RWPE2 (cell line): ENCODE results near the gene GBP4.

ENCODE experiments used
- ATAC-seq: fragments of 200-7000 bp; cut with Tn5 transposase; 3 replicates; pipeline ENCODE4 v1.9.1; 2021; ENCODE audit warnings: low read depth
- DNase-seq: peaks from one replicate; pipeline ENCODE4 v3.0.0-alpha.2; 2020; ENCODE audit warnings: low spot score
- H3K27ac ChIP-seq: fragments of 450-650 bp; 2 replicates; pipeline ENCODE4 v1.5.1; 2017; ENCODE audit warnings: mild to moderate bottlenecking; ENCODE audit not compliant: poor library complexity, severe bottlenecking
- H3K27me3 ChIP-seq: fragments of 250-450 bp; sonication (Bioruptor Pico); 2 replicates; pipeline ENCODE4 v1.5.1; 2021; ENCODE audit warnings: mild to moderate bottlenecking, moderate library complexity; ENCODE audit not compliant: insufficient read depth, poor library complexity, severe bottlenecking
- H3K36me3 ChIP-seq: fragments of 250-450 bp; sonication (Bioruptor Pico); 2 replicates; pipeline ENCODE4 v1.5.1; 2020; ENCODE audit warnings: low read depth, mild to moderate bottlenecking, moderate library complexity
- H3K4me1 ChIP-seq: fragments of 250-450 bp; sonication (Bioruptor Pico); 2 replicates; pipeline ENCODE4 v1.5.1; 2021; ENCODE audit warnings: mild to moderate bottlenecking, moderate library complexity; ENCODE audit not compliant: insufficient read depth, poor library complexity, severe bottlenecking
- H3K4me3 ChIP-seq: fragments of 250-450 bp; sonication (Bioruptor Pico); 2 replicates; pipeline ENCODE4 v1.5.1; 2021; ENCODE audit warnings: mild to moderate bottlenecking, moderate library complexity; ENCODE audit not compliant: severe bottlenecking
- H3K9me3 ChIP-seq: fragments of 250-450 bp; sonication (Bioruptor Pico); 2 replicates; pipeline ENCODE4 v1.5.1; 2021; ENCODE audit warnings: mild to moderate bottlenecking, moderate library complexity; ENCODE audit not compliant: severe bottlenecking
- CTCF ChIP-seq: fragments of 450-650 bp; IDR thresholded peaks from one replicate; pipeline ENCODE4 v1.5.1; 2017; ENCODE audit warnings: mild to moderate bottlenecking, moderate library complexity; ENCODE audit not compliant: poor library complexity, severe bottlenecking

Gene GBP4

GRCh38 chr1:89171067-89171438, 27.7 kb downstream of the GBP4 start:
- no peak for TF ChIP-seq CTCF
- H3K4me3 ChIP-seq, result no peak overlapping the region
- no peaks in the 10 kb centered on the region for H3K27me3 ChIP-seq
- H3K4me1 ChIP-seq, result no peaks in the 10 kb centered on the region
- DNase-seq (no peak), ATAC-seq (no peak)
- no peaks in the 10 kb centered on the region for H3K36me3 ChIP-seq
- H3K9me3 ChIP-seq, result no peaks in the 10 kb centered on the region
- H3K27ac ChIP-seq, result no peak overlapping the region

- Histone ChIP-seq H3K4me3 (no peak overlapping the region), H3K4me1 (no peaks in the 10 kb centered on the region), H3K27me3 (no peaks in the 10 kb centered on the region), H3K27ac (no peak overlapping the region), H3K9me3 (no peaks in the 10 kb centered on the region), H3K36me3 (no peaks in the 10 kb centered on the region)
- no peak for DNase-seq
- no peak for ATAC-seq
- no peak for TF ChIP-seq CTCF
Measured at GRCh38 chr1:89170170-89171066, 28.3 kb downstream of the GBP4 start.

GRCh38 chr1:89169166-89169565, 29.6 kb downstream of the GBP4 start:
- H3K4me1 ChIP-seq, result no peaks in the 10 kb centered on the region
- no peaks in the 10 kb centered on the region for H3K9me3 ChIP-seq
- DNase-seq (no peak), ATAC-seq (no peak)
- no peak overlapping the region for H3K4me3 ChIP-seq
- no peaks in the 10 kb centered on the region for H3K36me3 ChIP-seq
- no peak for TF ChIP-seq CTCF
- no peaks in the 10 kb centered on the region for H3K27me3 ChIP-seq
- H3K27ac ChIP-seq, result no peak overlapping the region

- no peak for TF ChIP-seq CTCF
- no peaks in the 10 kb centered on the region for H3K9me3 ChIP-seq
- no peak overlapping the region for H3K4me3 ChIP-seq
- no peaks in the 10 kb centered on the region for H3K4me1 ChIP-seq
- ATAC-seq, result no peak
- no peaks in the 10 kb centered on the region for H3K36me3 ChIP-seq
- DNase-seq, result no peak
- H3K27ac ChIP-seq, result no peak overlapping the region
- no peaks in the 10 kb centered on the region for H3K27me3 ChIP-seq
Measured at GRCh38 chr1:89167590-89168230, 31.0 kb downstream of the GBP4 start.

GRCh38 chr1:89166705-89167104, 32.0 kb downstream of the GBP4 start:
- Histone ChIP-seq H3K27ac (no peak overlapping the region), H3K9me3 (no peaks in the 10 kb centered on the region), H3K4me3 (no peak overlapping the region), H3K4me1 (no peaks in the 10 kb centered on the region), H3K27me3 (no peaks in the 10 kb centered on the region), H3K36me3 (no peaks in the 10 kb centered on the region)
- TF ChIP-seq CTCF, result no peak
- DNase-seq, result no peak
- ATAC-seq, result no peak
